ENCODE results near the gene SUGP2.

GRCh38 chr19:18960370-18960769, 72.9 kb downstream of the SUGP2 start:
- no peak for TF ChIP-seq CTCF (IDR thresholded peaks at IDR 0.05)
- TF ChIP-seq EZH2phosphoT487 (IDR thresholded peaks at IDR 0.05), result no peak
- no peak for TF ChIP-seq EZH2 (IDR thresholded peaks at IDR 0.05)
